Subcutaneous adipose tissue (tissue), 4 donors: ENCODE results near the gene EIF4E2. TPM values are rescaled to one million over a fixed set of nuclear protein-coding genes. Genes with fewer than 3 reads are reported as not detected.

Source experiments
- total RNA-seq, 4 donors: library from RNA; depleted of rRNA; stranded (reverse); fragments of >200 nt; gene quantifications; one replicate each; pipeline ENCODE4 v1.1.0, GENCODE V29; 2016
- TF ChIP-seq, protein P1 (sequence below): fragments of 450-650 bp; IDR thresholded peaks from one replicate; pipeline ENCODE4 v1.5.1; 2016; ENCODE audit warnings: low read depth, mild to moderate bottlenecking, control low read depth, antibody characterized with exemption, moderate library complexity

Gene EIF4E2
- total RNA-seq, 4 donors from 2014 or later, result 27.5 to 63.8 (median 35.0) TPM

GRCh38 chr2:232573042-232573441 is 22.6 kb downstream of the EIF4E2 start:
- TF ChIP-seq, protein P1, sequence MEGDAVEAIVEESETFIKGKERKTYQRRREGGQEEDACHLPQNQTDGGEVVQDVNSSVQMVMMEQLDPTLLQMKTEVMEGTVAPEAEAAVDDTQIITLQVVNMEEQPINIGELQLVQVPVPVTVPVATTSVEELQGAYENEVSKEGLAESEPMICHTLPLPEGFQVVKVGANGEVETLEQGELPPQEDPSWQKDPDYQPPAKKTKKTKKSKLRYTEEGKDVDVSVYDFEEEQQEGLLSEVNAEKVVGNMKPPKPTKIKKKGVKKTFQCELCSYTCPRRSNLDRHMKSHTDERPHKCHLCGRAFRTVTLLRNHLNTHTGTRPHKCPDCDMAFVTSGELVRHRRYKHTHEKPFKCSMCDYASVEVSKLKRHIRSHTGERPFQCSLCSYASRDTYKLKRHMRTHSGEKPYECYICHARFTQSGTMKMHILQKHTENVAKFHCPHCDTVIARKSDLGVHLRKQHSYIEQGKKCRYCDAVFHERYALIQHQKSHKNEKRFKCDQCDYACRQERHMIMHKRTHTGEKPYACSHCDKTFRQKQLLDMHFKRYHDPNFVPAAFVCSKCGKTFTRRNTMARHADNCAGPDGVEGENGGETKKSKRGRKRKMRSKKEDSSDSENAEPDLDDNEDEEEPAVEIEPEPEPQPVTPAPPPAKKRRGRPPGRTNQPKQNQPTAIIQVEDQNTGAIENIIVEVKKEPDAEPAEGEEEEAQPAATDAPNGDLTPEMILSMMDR, result no peak

- TF ChIP-seq, protein P1, result no peak
Observed at GRCh38 chr2:232573771-232574435, 23.4 kb downstream of the EIF4E2 start.

DNA sequence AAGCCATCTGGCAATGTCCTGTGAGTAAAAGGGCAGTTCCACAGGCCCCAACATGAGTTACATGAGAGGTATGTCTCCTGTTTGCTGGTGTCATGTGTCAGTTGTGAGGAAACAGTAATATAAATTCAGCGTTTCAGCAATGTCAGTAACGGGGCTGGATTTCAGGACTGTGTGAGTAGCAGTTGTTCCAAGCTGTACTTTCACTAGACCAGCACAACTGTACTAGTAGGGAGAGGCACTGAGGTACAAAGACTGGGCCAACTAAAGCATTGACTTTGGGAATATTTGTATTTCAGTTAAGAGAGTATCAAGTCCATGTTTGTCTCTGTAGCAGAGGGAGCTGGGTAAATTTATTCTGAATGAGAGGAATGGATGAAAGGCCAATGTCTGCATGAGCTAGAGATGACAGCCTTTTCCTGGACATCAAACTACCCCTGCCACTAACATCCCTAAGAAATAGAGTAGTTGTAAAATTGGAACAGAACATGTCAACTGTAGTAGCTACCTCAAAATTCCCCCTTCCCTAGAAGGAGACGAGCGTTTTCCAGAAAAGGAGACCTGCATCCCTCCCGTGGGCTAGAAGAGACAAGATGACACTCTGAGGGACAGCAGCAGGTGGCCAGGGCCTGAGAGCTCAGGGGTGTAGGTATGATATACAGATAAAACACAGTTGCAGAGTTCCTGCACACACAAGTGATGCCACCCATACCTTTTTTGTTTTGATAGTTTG is 24.4 kb downstream of the EIF4E2 start:
- TF ChIP-seq, protein P1, result no peak

- TF ChIP-seq, protein P1, result no peak
Observed at GRCh38 chr2:232575404-232575746, 24.9 kb downstream of the EIF4E2 start.

- TF ChIP-seq, protein P1, result no peak
Observed at GRCh38 chr2:232576995-232577394, 26.5 kb downstream of the EIF4E2 start.

- TF ChIP-seq, protein P1, result no peak
Observed at GRCh38 chr2:232577841-232578240, 27.4 kb downstream of the EIF4E2 start.

- TF ChIP-seq, protein P1, result no peak
Observed at GRCh38 chr2:232578626-232579025, 28.1 kb downstream of the EIF4E2 start.
